SK-N-SH (cell line): ENCODE measurements around the gene ADIRF. TPM values are rescaled to one million over a fixed set of nuclear protein-coding genes. Genes with fewer than 3 reads are reported as not detected.

Source experiments
- CTCF ChIA-PET: fragments of 300-600, 350-600 bp; formaldehyde crosslinking; extraction: SDS; loops from one replicate; lab custom pipeline; 2021; lab: Yijun Ruan, JAX
- POLR2A ChIA-PET: fragments of 350-600 bp; sonication (Branson Sonifier 250); formaldehyde crosslinking; extraction: SDS; loops from one replicate; lab custom pipeline; 2020; ENCODE audit warnings: antibody characterized with exemption, inconsistent platforms; lab: Yijun Ruan, JAX
- DNase-seq: peaks from one replicate; pipeline ENCODE4 v3.0.0; 2012
- H2AFZ ChIP-seq: fragments of 200-600 bp; sonication (generic); 2 replicates; pipeline ENCODE4 v1.8.1; 2016; ENCODE audit warnings: antibody characterized with exemption, mild to moderate bottlenecking, low read depth
- H3F3A ChIP-seq: fragments of 200-600 bp; sonication (generic); replicated peaks from 2 replicates; pipeline ENCODE3; 2016; ENCODE audit warnings: antibody characterized with exemption, mild to moderate bottlenecking; ENCODE audit not compliant: insufficient read depth
- H3K27ac ChIP-seq, 2 experiments: fragments of 200-500 bp in 1 of 2; fragments of 200-600 bp in 1 of 2; sonication (Bioruptor generic) in 1 of 2; sonication (generic), shearing (Covaris generic) in 1 of 2; 2 replicates each; pipeline versions ENCODE4 v1.5.1 to v1.6.1; 2014 to 2016; ENCODE audit warnings: low read depth in 2 of 2, inconsistent platforms in 1 of 2, low read length in 1 of 2, mild to moderate bottlenecking in 1 of 2, mixed read lengths in 1 of 2
- H3K27me3 ChIP-seq: fragments of 200-600 bp; sonication (generic), shearing (Covaris generic); 2 replicates; pipeline ENCODE4 v1.6.1; 2016; ENCODE audit warnings: mixed run types; ENCODE audit not compliant: insufficient read depth
- H3K36me3 ChIP-seq, 2 experiments: fragments of 200-500 bp in 1 of 2; fragments of 200-600 bp in 1 of 2; sonication (Bioruptor generic) in 1 of 2; sonication (generic) in 1 of 2; replicated peaks in 1 of 2; 2 replicates each; pipeline versions ENCODE3 to v1.5.1; 2014 to 2016; ENCODE audit warnings: low read length in 1 of 2, mild to moderate bottlenecking in 1 of 2; ENCODE audit not compliant: insufficient read depth in 2 of 2, control insufficient read depth in 1 of 2
- H3K4me1 ChIP-seq, 2 experiments: fragments of 200-500 bp in 1 of 2; fragments of 200-600 bp in 1 of 2; sonication (Bioruptor generic) in 1 of 2; sonication (generic), shearing (Covaris generic) in 1 of 2; 2 replicates each; pipeline versions ENCODE4 v1.5.1 to v1.6.1; 2014 to 2016; ENCODE audit warnings: low read depth in 1 of 2, low read length in 1 of 2, mixed run types in 1 of 2; ENCODE audit not compliant: insufficient read depth in 2 of 2, control insufficient read depth in 1 of 2
- H3K4me2 ChIP-seq: fragments of 200-600 bp; sonication (generic), shearing (Covaris generic); 2 replicates; pipeline ENCODE4 v1.6.1; 2017; ENCODE audit warnings: mixed run types
- H3K4me3 ChIP-seq, 2 experiments: fragments of 200-500 bp in 1 of 2; fragments of 200-600 bp in 1 of 2; sonication (Bioruptor generic) in 1 of 2; sonication (generic), shearing (Covaris generic) in 1 of 2; 2 replicates each; pipeline versions ENCODE4 v1.5.1 to v1.8.1; 2014 to 2016; ENCODE audit warnings: low read depth in 2 of 2, inconsistent platforms in 1 of 2, low read length in 1 of 2, mild to moderate bottlenecking in 1 of 2, mixed read lengths in 1 of 2, moderate library complexity in 1 of 2
- H3K79me2 ChIP-seq: fragments of 200-600 bp; sonication (generic); 2 replicates; pipeline ENCODE4 v1.8.1; 2017; ENCODE audit warnings: mild to moderate bottlenecking; ENCODE audit not compliant: insufficient read depth
- H3K9ac ChIP-seq: fragments of 200-600 bp; sonication (generic); 2 replicates; pipeline ENCODE4 v1.6.1; 2017; ENCODE audit warnings: mixed run types
- H3K9me2 ChIP-seq: fragments of 200-600 bp; sonication (generic); 2 replicates; pipeline ENCODE4 v1.6.1; 2017; ENCODE audit warnings: mixed run types
- H3K9me3 ChIP-seq: fragments of 200-600 bp; sonication (generic); 2 replicates; pipeline ENCODE4 v1.6.1; 2017; ENCODE audit warnings: mixed run types, mild to moderate bottlenecking, moderate library complexity
- H4K20me1 ChIP-seq: fragments of 200-600 bp; sonication (generic); 2 replicates; pipeline ENCODE4 v1.6.1; 2017; ENCODE audit warnings: mild to moderate bottlenecking, mixed run types; ENCODE audit not compliant: insufficient read depth
- CHD2 ChIP-seq: fragments of 150-350 bp; IDR thresholded peaks from 2 replicates; pipeline ENCODE4 v1.6.1; 2018; ENCODE audit warnings: low read length; ENCODE audit not compliant: partially characterized antibody
- CTCF ChIP-seq: fragments of 200-600 bp; sonication (generic); IDR thresholded peaks from 2 replicates; pipeline ENCODE4 v1.6.1; 2017; ENCODE audit warnings: antibody characterized with exemption, mild to moderate bottlenecking, moderate library complexity
- RAD21 ChIP-seq: IDR thresholded peaks from 2 replicates; pipeline ENCODE4 v1.6.1; 2012; ENCODE audit warnings: mild to moderate bottlenecking, low read length
- TCF12 ChIP-seq: IDR thresholded peaks from 2 replicates; pipeline ENCODE4 v1.4.0; 2012
- YY1 ChIP-seq: IDR thresholded peaks from 2 replicates; pipeline ENCODE4 v1.4.0; 2012; ENCODE audit warnings: low read depth, mild to moderate bottlenecking
- WGBS: methylation state at CpG from one replicate; pipeline ENCODE4 v1.1.6; 2017; ENCODE audit warnings: low lambda C conversion rate; 5-methylcytosine and 5-hydroxymethylcytosine counted together
- polyA plus RNA-seq, 3 experiments: library from polyadenylated mRNA; depleted of rRNA; stranded (reverse); fragments of >200 nt; gene quantifications; 2 replicates each; pipeline ENCODE4 v1.2.3, GENCODE V29; 2012

Gene ADIRF
- polyA plus RNA-seq, 1 of the 3 experiments (the other 2 are of a cell fraction), result not detected

DNA sequence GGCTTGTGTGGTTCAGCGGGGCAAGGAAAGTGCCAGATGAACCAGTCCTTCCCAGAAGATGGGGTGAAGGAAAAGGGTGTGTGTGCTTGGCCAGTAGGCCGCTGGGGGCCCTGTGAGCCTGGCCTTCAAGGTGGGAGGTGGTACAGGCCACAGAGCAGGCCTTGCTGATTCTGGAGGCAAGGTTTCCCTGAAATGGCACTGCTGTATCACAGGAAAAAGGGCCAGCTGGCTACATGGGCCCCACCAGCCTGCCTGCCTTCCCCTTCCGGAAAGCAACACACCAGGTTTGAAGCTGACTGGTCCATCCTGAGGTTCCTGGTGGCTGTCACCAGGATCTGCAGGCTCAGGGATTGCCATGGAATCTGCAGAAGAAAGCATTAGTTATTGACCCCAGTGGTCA is 23.4 kb upstream of the ADIRF start:
- H3K36me3 ChIP-seq, result no peaks in the 10 kb centered on the region

DNA sequence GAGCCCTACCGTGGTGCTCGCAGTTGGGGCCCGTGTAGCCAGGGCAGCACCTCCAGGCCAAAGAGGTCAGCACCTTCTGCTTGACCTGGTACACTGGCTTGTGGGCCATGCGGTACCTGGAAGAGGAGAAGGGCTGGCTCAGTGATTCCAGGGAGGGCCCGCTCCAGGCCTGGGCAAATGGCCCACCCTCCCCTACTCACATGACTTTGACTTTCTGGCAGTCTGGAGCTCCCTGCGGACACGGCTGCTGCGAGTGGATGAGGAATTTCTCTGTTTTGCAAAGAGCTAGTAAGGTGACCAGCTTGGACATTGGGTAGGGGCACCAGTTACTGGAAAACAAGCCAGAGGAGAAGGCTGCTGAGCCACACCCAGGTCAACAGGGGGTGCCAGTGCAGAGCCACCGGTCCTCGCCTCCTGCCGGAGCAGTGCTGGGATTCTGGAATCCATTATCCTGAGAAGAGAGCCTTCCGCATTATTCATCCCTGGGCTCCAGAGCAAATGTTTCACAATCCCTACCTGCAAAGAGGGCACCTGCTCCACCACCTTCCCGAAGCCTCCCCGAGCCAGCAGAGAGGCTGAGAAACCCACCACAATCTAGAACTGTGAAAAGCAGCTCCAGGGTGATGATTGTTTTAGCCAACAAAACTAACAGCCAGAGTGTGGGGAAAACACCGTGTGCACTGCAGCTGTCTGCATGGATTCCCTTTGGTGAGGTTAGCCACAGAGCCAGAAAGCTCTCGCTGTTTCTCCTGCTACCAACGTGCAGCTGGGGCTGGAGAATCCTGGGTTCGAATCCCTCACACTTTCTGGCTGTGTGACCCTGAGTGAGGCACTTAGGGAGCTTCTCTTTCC is 22.7 kb upstream of the ADIRF start:
- POLR2A ChIA-PET, result interaction anchor here (0.7 kb wide), 1 partner anchor 233 kb away, joined by 3 read pairs; no protein-coding TSS in a partner anchor
- Histone ChIP-seq H3K4me1 (peaks cover 0 to 18% of the 10 kb centered on the region in 2 experiments; a peak in 1 of 4 replicates), H3K27ac (no peak overlapping the region; a peak in 1 of 4 replicates), H3K9me2 (no peaks in the 10 kb centered on the region), H4K20me1 (no peaks in the 10 kb centered on the region), H3K9ac (no peak overlapping the region), H3K79me2 (no peaks in the 10 kb centered on the region), H3K27me3 (no peaks in the 10 kb centered on the region), H3K9me3 (no peaks in the 10 kb centered on the region), H3K4me2 (no peak overlapping the region), H3K4me3 (no peak overlapping the region), H2AFZ (no peak overlapping the region), H3K36me3 (no peaks in the 10 kb centered on the region), H3F3A (no peaks in the 10 kb centered on the region)
- CTCF ChIA-PET, result interaction anchor here (0.7 to 1.9 kb wide), 11 partner anchors 9 to 259 kb away, joined by 3 to 9 read pairs (median 3); no protein-coding TSS in a partner anchor
- peak; percentile 68 for DNase-seq
- TF ChIP-seq YY1 (no peak), CTCF (peak; percentile 27), RAD21 (peak; percentile 59)
- WGBS, result 79% methylated on average over 11 of the region's 18 CpGs

More for the DNA sequence above, 23.4 kb upstream of the ADIRF start:
- no peaks in the 10 kb centered on the region for H3F3A ChIP-seq
- H4K20me1 ChIP-seq, result no peaks in the 10 kb centered on the region
- ChIA-PET POLR2A (no interaction called here), CTCF (interaction anchor here (0.7 to 1.8 kb wide), 9 partner anchors 13 to 259 kb away, joined by 3 to 9 read pairs (median 3); no protein-coding TSS in a partner anchor)
- H3K27ac ChIP-seq, result no peak overlapping the region
- WGBS, result 82% methylated on average over 3 of the region's 3 CpGs
- H3K27me3 ChIP-seq, result no peaks in the 10 kb centered on the region
- no peak overlapping the region for H3K4me2 ChIP-seq
- no peak overlapping the region for H3K4me3 ChIP-seq
- H3K9ac ChIP-seq, result no peak overlapping the region
- peaks cover 0 to 18% of the 10 kb centered on the region in 2 experiments; a peak in 1 of 4 replicates for H3K4me1 ChIP-seq
- H2AFZ ChIP-seq, result no peak overlapping the region
- TF ChIP-seq TCF12, result no peak
- TF ChIP-seq CHD2, result no peak
- TF ChIP-seq CTCF, result no peak
- TF ChIP-seq YY1, result no peak
- TF ChIP-seq, all 33 proteins: peak for 0
- no peak for DNase-seq
- Histone ChIP-seq H3K9me3 (no peaks in the 10 kb centered on the region), H3K9me2 (no peaks in the 10 kb centered on the region), H3K79me2 (no peaks in the 10 kb centered on the region)
